Activated naive CD8-positive, alpha-beta T cell (primary cell): ENCODE data around the gene ZNF716.
"Not testable (repeated sequence)": the region's sequence is repeated elsewhere in the genome, so short reads cannot be mapped to it uniquely, and the experiment has no call there.

Experiments used
- H3K27ac Mint-ChIP-seq: one replicate; pipeline ENCODE4 v1.8.0; 2021; ENCODE audit warnings: mixed read lengths
- H3K27me3 Mint-ChIP-seq: one replicate; pipeline ENCODE4 v1.8.0; 2021; ENCODE audit warnings: mixed read lengths
- H3K36me3 Mint-ChIP-seq: one replicate; pipeline ENCODE4 v1.8.0; 2021; ENCODE audit warnings: mixed read lengths
- H3K4me1 Mint-ChIP-seq: one replicate; pipeline ENCODE4 v1.8.0; 2021; ENCODE audit warnings: low read depth, mixed read lengths
- H3K4me3 Mint-ChIP-seq: one replicate; pipeline ENCODE4 v1.8.0; 2021; ENCODE audit warnings: mild to moderate bottlenecking, mixed read lengths
- H3K9me3 Mint-ChIP-seq: one replicate; pipeline ENCODE4 v1.8.0; 2021; ENCODE audit warnings: low read depth, mixed read lengths

Gene ZNF716

GRCh38 chr7:57480304-57480703, 30.3 kb downstream of the ZNF716 start:
- not testable (repeated sequence) for H3K27ac Mint-ChIP-seq, H3K4me1 Mint-ChIP-seq, H3K4me3 Mint-ChIP-seq, H3K36me3 Mint-ChIP-seq, H3K27me3 Mint-ChIP-seq
- peaks cover 13% of the 10 kb centered on the region for H3K9me3 Mint-ChIP-seq

- H3K27ac Mint-ChIP-seq, H3K4me1 Mint-ChIP-seq, H3K36me3 Mint-ChIP-seq, H3K4me3 Mint-ChIP-seq, H3K27me3 Mint-ChIP-seq: not testable (repeated sequence)
- H3K9me3 Mint-ChIP-seq, result peaks cover 15% of the 10 kb centered on the region
Observed at GRCh38 chr7:57485022-57485421, 35.0 kb downstream of the ZNF716 start.

GRCh38 chr7:57487957-57488356, 38.0 kb downstream of the ZNF716 start:
- peaks cover 7% of the 10 kb centered on the region for H3K9me3 Mint-ChIP-seq
- H3K4me3 Mint-ChIP-seq, result no peak overlapping the region
- H3K27me3 Mint-ChIP-seq, result no peaks in the 10 kb centered on the region
- H3K4me1 Mint-ChIP-seq, result no peaks in the 10 kb centered on the region
- H3K27ac Mint-ChIP-seq, result no peak overlapping the region
- no peaks in the 10 kb centered on the region for H3K36me3 Mint-ChIP-seq

GRCh38 chr7:57495111-57495510, 45.1 kb downstream of the ZNF716 start:
- H3K4me1 Mint-ChIP-seq, H3K36me3 Mint-ChIP-seq, H3K27ac Mint-ChIP-seq, H3K27me3 Mint-ChIP-seq, H3K4me3 Mint-ChIP-seq: not testable (repeated sequence)
- H3K9me3 Mint-ChIP-seq, result peaks cover 15% of the 10 kb centered on the region

- Mint-ChIP-seq H3K27me3 (no peaks in the 10 kb centered on the region), H3K4me1 (no peaks in the 10 kb centered on the region), H3K27ac (no peak overlapping the region), H3K4me3 (no peak overlapping the region), H3K9me3 (peaks cover 20% of the 10 kb centered on the region), H3K36me3 (no peaks in the 10 kb centered on the region)
Observed at GRCh38 chr7:57496395-57496794, 46.4 kb downstream of the ZNF716 start.

- peaks cover 32% of the 10 kb centered on the region for H3K9me3 Mint-ChIP-seq
- no peaks in the 10 kb centered on the region for H3K36me3 Mint-ChIP-seq
- H3K4me1 Mint-ChIP-seq, result no peaks in the 10 kb centered on the region
- H3K27ac Mint-ChIP-seq, result no peak overlapping the region
- no peaks in the 10 kb centered on the region for H3K27me3 Mint-ChIP-seq
- H3K4me3 Mint-ChIP-seq, result no peak overlapping the region
Observed at GRCh38 chr7:57505176-57505575, 55.2 kb downstream of the ZNF716 start.
